ENCODE results near the gene HSDL2. TPM values are rescaled to one million over a fixed set of nuclear protein-coding genes. Genes with fewer than 3 reads are reported as not detected.
"Not testable (repeated sequence)": the region's sequence is repeated elsewhere in the genome, so short reads cannot be mapped to it uniquely, and the experiment has no call there.

HSDL2 gene
- polyA plus RNA-seq, 3 donors from 2014 or later = 17.6 to 21.5 (median 18.8) TPM

DNA sequence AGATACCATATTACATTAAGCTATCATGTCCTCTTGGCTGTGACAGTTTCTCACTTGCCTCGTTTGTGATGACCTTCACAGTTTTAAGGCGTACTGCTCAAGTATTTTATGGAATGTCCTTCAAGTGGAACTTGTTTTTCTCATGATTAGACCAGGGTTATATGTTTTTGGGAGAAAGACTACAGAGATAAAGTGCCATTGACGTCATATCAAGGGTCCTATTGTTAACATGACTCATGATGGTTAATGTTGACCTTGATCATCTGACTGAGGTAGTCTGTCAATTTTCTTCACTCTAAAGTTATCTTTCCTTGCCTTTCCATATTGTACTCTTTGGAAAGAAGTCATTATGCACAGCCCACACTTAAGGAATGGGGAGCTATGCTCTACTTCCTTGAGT, 28.7 kb upstream of the HSDL2 start:
- peaks cover 0 to 2% (median 0%) of the 10 kb centered on the region in 6 donors for H3K9me3 Mint-ChIP-seq
- DNase-seq = no peak
- no peaks in the 10 kb centered on the region for H3K36me3 Mint-ChIP-seq
- H3K4me1 Mint-ChIP-seq = peaks cover 15 to 31% of the 10 kb centered on the region in 2 donors
- no peak overlapping the region for H3K4me3 Mint-ChIP-seq
- no peak overlapping the region for H3K27ac Mint-ChIP-seq
- H3K27me3 Mint-ChIP-seq (ENCODE audit: low read depth in 3 of 3) = peaks cover 6 to 8% (median 7%) of the 10 kb centered on the region in 3 donors

DNA sequence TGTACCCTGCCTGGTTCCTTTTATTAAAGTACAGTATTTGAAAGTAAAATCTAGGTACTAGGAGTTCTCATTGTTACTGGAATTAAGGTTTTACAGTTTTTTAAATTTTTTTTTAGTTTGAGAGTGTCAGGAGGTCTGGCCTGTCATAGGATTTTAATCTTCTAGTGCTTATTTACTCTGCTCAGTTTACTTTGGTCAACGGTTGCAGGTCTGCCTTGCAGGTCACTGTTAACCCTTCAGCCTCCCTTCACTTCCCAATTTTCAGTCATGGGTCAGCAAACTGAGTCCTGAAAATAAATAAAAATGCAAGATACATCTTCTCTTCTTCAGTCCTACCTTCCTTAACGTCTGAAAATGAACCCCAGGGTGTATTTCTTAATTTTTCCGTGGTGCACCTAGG, 27.7 kb upstream of the HSDL2 start:
- peaks cover 0 to 2% (median 0%) of the 10 kb centered on the region in 6 donors for H3K9me3 Mint-ChIP-seq
- H3K36me3 Mint-ChIP-seq = no peaks in the 10 kb centered on the region
- no peak for DNase-seq
- no peak overlapping the region for H3K27ac Mint-ChIP-seq
- no peak overlapping the region for H3K4me3 Mint-ChIP-seq
- peaks cover 15 to 31% of the 10 kb centered on the region in 2 donors for H3K4me1 Mint-ChIP-seq
- H3K27me3 Mint-ChIP-seq (ENCODE audit: low read depth in 3 of 3) = peaks cover 6 to 12% (median 10%) of the 10 kb centered on the region in 3 donors

DNA sequence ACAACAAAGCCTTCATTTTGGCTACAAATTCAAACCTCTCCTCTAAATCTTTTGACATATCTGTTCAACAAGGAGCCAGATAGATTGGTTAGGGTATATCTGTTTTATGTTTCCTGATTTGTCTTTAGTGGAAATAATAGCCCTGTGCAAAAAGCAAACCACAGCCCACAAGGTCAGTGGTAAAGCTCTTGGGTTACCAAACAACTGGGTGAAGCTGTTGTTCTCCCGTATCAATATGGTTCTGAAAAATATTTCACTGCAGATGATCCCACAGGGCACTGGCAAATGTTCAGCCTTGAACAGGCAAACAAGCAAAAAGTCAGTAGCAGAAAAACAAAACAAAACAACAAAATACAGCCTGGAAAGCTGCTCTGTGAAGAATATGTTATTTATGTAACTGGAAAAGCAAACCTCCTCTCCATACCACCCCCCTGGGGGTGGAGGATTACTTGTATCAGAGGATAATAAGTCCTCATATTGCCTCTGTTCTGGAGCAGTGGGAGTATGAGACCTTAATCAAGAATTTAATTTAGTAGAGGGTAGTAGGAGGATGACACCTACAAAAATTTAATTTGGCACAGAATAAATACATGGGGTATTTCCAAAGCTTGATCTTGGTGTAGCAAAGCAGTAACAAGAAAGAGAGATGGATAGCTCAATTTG, 25.7 kb upstream of the HSDL2 start:
- peaks cover 0 to 6% (median 5%) of the 10 kb centered on the region in 3 donors for H3K27me3 Mint-ChIP-seq (ENCODE audit: low read depth in 3 of 3)
- DNase-seq = no peak
- no peaks in the 10 kb centered on the region for H3K36me3 Mint-ChIP-seq
- no peaks in the 10 kb centered on the region for H3K9me3 Mint-ChIP-seq
- peaks cover 4 to 18% of the 10 kb centered on the region in 2 donors for H3K4me1 Mint-ChIP-seq
- H3K27ac Mint-ChIP-seq = peak overlapping the region in 1 of 6 donors; percentile 2
- H3K4me3 Mint-ChIP-seq = no peak overlapping the region

DNA sequence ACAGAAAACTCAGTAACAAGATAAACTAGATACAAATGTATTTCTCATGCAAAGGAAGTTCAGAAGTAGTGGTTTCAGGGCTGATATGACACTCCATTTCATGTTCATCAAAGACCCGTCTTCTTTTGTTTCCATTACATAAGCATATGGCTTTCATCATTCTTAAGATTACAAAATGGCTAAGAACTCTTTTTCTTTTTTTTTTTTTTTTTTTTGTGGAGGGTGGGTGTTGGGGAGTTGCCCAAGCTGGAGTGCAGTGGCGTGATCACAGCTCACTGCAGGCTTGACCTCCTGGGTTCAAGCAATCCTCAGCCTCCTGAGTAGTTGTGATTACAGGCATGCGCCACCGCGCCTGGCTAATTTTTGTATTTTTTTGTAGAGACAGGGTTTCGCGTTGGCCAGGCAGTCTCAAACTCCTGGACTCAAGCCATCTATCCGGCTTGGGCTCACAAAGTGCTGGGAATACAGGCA, 24.4 kb upstream of the HSDL2 start:
- no peaks in the 10 kb centered on the region for H3K36me3 Mint-ChIP-seq
- no peaks in the 10 kb centered on the region for H3K9me3 Mint-ChIP-seq
- H3K4me1 Mint-ChIP-seq = peaks cover 4 to 18% of the 10 kb centered on the region in 2 donors
- H3K4me3 Mint-ChIP-seq = no peak overlapping the region
- H3K27ac Mint-ChIP-seq = no peak overlapping the region
- peaks cover 0 to 7% (median 6%) of the 10 kb centered on the region in 3 donors for H3K27me3 Mint-ChIP-seq (ENCODE audit: low read depth in 3 of 3)
- no peak for DNase-seq

DNA sequence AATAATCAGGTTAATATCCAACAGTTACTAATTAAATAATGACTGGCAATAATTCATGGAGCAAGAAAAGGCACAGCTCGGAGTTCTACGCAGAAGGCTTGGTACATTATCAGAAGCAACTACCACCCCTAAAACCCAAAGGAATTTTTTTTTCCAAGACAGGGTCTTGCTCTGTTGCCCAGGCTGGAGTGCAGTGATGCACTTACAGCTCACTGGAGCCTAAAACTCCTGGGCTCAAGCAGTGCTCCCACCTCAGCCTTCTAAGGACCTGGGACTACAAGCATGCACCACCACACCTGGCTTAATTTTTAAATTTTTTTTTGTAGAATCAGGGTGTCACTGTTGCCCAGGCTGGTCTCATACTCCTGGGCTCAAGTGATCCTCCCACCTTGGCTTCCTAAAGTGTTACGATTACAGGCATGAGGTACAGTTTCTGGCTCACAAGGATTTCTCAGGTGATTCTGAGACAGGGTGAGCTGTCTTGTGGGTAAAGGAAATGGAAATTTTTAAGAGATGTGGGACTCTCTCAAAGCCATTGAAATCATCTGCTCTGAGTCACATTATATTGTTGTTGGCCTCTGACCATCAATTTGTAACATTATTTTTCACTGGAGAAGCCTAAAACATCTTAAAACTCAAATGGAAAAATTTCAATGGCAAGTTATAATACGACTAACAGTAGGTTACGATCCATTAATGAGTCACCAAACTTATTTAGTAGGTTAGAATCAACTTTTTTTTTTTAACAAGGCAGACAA, 19.7 kb upstream of the HSDL2 start:
- Mint-ChIP-seq H3K4me3 (no peak overlapping the region), H3K9me3 (no peaks in the 10 kb centered on the region), H3K27ac (no peak overlapping the region), H3K36me3 (no peaks in the 10 kb centered on the region), H3K27me3 (ENCODE audit: low read depth in 3 of 3) (peaks cover 0 to 5% (median 3%) of the 10 kb centered on the region in 3 donors), H3K4me1 (peaks cover 1 to 3% of the 10 kb centered on the region in 2 donors)
- no peak for DNase-seq

DNA sequence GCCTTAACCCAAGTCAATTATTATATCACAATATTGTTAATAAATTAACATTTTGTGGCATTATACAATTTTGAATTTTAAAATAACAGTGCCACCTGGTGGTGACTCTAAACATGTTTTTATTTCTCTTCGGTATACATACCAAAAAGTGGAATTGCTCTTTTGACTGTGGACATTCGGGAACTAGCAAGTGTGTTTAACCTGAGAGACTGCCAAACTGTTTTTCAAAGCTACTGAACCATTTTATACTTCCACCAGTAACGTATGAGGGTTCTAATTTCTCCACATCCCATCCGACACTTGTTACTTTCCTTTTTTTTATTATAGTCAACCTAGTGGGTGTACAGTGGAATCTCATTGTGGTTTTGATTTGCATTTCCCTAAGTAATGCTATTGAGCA, 18.3 kb upstream of the HSDL2 start:
- no peaks in the 10 kb centered on the region for H3K36me3 Mint-ChIP-seq
- peak overlapping the region in 1 of 5 donors; percentile 49 for H3K4me3 Mint-ChIP-seq
- H3K27me3 Mint-ChIP-seq (ENCODE audit: low read depth in 3 of 3) = peaks cover 0 to 3% (median 2%) of the 10 kb centered on the region in 3 donors
- H3K9me3 Mint-ChIP-seq = no peaks in the 10 kb centered on the region
- peaks cover 0 to 1% of the 10 kb centered on the region in 2 donors for H3K4me1 Mint-ChIP-seq
- peak overlapping the region in 1 of 6 donors; percentile 11 for H3K27ac Mint-ChIP-seq
- peak; percentile 35 to 47 (median 45) for DNase-seq

DNA sequence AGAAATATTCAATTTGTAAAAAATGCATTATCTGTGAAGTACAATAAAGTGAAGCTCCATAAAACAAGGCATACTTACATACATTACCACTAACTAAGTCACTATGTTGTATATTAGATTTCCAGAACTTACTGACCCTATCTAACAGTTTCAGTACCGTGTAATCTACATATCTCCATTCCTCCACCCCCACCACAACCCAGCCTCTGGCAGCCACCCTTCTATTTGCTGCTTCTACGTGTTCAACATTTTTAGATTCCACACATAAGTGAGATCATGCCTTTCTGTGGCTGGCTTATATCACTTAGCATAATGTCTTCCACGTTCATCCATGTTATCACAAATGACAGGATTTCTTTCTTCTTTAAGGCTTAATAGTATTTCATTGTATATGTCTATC, 15.1 kb upstream of the HSDL2 start:
- Mint-ChIP-seq H3K9me3 (no peaks in the 10 kb centered on the region), H3K27ac (no peak overlapping the region), H3K4me1 (peaks cover 0 to 1% of the 10 kb centered on the region in 2 donors), H3K27me3 (ENCODE audit: low read depth in 3 of 3) (peaks cover 0 to 2% (median 0%) of the 10 kb centered on the region in 3 donors), H3K36me3 (peaks cover 0 to 7% (median 0%) of the 10 kb centered on the region in 3 donors), H3K4me3 (no peak overlapping the region)
- no peak for DNase-seq

DNA sequence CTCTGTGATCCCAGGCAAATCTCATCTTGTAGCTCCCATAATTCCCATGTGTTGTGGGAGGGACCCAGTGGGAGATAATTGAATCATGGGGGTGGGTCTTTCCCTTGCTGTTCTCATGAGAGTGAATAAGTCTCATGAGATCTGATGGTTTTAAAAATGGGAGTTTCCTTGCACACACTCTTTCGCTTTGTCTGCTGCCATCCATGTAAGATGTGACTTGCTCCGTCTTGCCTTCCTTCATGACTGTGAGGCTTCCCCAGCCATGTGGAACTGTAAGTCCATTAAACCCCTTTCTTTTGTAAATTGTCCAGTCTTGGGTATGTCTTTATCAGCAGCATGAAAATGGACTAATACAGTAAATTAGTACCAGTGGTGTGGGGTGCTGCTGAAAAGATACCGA, 14.7 kb upstream of the HSDL2 start:
- H3K4me1 Mint-ChIP-seq; H3K27ac Mint-ChIP-seq; H3K4me3 Mint-ChIP-seq; H3K36me3 Mint-ChIP-seq; H3K9me3 Mint-ChIP-seq; DNase-seq; H3K27me3 Mint-ChIP-seq (ENCODE audit: low read depth in 3 of 3): not testable (repeated sequence)

DNA sequence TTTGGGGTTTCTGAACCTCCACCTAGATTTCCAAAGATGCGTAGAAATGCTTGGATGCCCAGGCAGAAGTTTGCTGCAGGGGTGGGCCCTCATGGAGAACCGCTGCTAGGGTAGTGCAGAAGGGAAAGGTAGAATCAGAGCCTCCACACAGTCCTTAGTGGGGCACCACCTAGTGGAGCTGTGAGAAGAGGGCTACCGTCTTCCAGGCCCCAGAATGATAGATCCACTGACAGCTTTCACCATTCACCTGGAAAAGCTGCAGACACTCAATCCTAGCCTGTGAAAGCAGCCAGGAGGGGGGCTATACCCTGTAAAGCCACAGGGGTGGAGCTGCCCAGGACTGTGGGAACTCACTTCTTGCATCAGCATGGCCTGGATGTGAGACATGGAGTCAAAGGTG, 13.3 kb upstream of the HSDL2 start:
- Mint-ChIP-seq H3K9me3 (no peaks in the 10 kb centered on the region), H3K27me3 (ENCODE audit: low read depth in 3 of 3) (no peaks in the 10 kb centered on the region), H3K4me3 (no peak overlapping the region), H3K4me1 (peaks cover 0 to 1% of the 10 kb centered on the region in 2 donors), H3K36me3 (peaks cover 0 to 12% (median 0%) of the 10 kb centered on the region in 3 donors), H3K27ac (no peak overlapping the region)
- no peak for DNase-seq

DNA sequence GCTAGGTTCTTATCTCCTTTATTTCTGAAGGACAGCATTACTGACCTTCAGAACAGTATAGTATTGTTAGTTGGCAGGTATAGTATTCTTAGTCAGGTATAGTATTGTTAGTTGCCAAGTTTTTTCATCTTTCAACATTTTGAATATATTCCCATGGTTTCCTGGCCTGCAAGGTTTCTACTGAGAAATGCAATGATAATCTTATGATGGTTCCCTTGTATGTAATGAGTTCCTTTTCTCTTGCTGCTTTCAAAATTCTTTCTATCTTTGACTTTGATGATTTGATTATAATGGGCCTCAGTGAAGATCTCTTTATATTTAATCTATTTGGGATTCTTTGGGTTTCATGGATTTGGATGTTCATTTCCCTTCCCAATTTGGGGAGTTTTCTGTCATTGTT, 12.4 kb upstream of the HSDL2 start:
- Mint-ChIP-seq H3K27me3 (ENCODE audit: low read depth in 3 of 3) (no peaks in the 10 kb centered on the region), H3K36me3 (peaks cover 0 to 13% (median 0%) of the 10 kb centered on the region in 3 donors), H3K9me3 (no peaks in the 10 kb centered on the region), H3K4me3 (no peak overlapping the region), H3K27ac (no peak overlapping the region), H3K4me1 (no peaks in the 10 kb centered on the region)
- DNase-seq = no peak

DNA sequence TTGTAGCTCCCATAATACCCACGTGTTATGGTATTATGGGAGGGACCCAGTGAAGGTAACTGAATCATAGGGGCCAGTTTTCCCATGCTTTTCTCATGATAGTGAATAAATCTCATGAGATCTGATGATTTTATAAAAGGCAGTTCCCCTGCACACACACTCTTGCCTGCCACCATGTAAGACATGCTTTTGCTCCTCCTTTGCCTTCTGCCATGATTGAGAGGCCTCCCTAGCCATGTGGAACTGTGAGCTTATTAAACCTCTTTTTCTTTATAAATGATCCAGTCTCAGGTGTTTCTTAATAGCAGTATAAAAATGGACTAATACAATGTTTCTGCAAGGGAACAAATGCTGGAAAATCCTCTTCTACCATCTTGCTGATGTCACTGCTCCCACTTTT, 10.1 kb upstream of the HSDL2 start:
- no peak for DNase-seq
- no peak overlapping the region for H3K27ac Mint-ChIP-seq
- H3K4me3 Mint-ChIP-seq = no peak overlapping the region
- H3K4me1 Mint-ChIP-seq = no peaks in the 10 kb centered on the region
- no peaks in the 10 kb centered on the region for H3K27me3 Mint-ChIP-seq (ENCODE audit: low read depth in 3 of 3)
- H3K36me3 Mint-ChIP-seq = peaks cover 0 to 20% (median 4%) of the 10 kb centered on the region in 3 donors
- no peaks in the 10 kb centered on the region for H3K9me3 Mint-ChIP-seq

DNA sequence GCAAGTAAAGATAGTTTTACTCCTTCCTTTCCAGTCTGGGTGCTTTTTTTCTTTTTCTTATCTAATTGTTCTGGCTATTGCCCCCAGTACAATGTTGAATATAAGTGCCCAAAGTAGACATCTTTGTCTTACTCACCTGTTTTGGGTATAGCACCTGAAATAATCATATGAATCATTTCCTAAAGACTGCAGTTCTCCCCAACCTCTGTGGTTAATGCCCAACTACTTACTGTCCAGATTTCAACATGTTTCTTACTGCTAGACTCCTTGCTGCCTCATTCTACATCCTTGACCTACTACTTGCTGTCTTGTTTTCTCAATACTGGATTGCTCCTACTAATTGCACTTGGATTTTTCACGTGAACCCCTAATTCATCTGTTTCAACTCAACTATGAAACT, 8.8 kb upstream of the HSDL2 start:
- Mint-ChIP-seq H3K4me3 (no peak overlapping the region), H3K4me1 (no peaks in the 10 kb centered on the region), H3K36me3 (peaks cover 0 to 26% (median 4%) of the 10 kb centered on the region in 3 donors), H3K27ac (no peak overlapping the region), H3K9me3 (no peaks in the 10 kb centered on the region), H3K27me3 (ENCODE audit: low read depth in 3 of 3) (no peaks in the 10 kb centered on the region)
- DNase-seq = no peak

DNA sequence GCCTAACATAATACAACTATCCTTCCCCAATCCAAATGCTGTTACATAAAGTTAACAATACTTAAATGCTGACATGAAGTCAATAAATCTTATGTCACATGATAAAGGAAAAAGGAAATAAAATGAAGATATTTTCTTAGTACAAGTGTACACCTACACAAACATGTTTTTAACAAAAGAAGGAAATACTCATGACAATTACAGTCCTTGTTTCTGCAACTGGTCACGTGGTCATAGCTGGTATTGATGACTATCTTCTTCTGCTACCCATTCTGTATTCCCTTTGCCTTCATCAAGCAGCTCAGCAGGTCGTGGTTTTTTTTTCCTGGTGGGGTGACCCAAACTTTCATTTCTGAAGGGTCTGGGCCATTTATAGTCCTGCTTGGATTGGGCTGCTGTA, 6.2 kb upstream of the HSDL2 start:
- H3K27me3 Mint-ChIP-seq (ENCODE audit: low read depth in 3 of 3); H3K9me3 Mint-ChIP-seq; DNase-seq; H3K4me3 Mint-ChIP-seq; H3K27ac Mint-ChIP-seq: not testable (repeated sequence)
- peaks cover 0 to 19% (median 4%) of the 10 kb centered on the region in 3 donors for H3K36me3 Mint-ChIP-seq
- peaks cover 20 to 23% of the 10 kb centered on the region in 2 donors for H3K4me1 Mint-ChIP-seq

DNA sequence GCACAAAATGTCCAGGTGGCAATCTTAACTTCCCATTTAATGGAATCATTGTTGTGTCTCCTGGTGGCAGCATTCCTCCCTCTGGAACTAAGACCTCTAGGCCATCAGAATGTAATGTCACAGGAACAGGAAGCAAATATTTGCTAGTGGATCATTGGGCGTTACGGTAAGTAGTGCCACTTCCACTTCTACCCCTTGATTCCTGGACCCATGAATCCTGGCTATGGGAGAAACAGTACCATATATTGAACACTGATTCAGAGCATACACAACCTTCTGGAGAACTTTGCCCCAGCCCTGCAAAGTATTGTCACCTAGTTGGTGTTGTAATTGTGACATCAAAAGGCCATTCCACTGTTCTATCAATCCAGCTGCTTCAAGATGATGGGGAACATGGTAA, 5.7 kb upstream of the HSDL2 start:
- not testable (repeated sequence) for H3K4me3 Mint-ChIP-seq; H3K27me3 Mint-ChIP-seq (ENCODE audit: low read depth in 3 of 3); H3K27ac Mint-ChIP-seq; DNase-seq; H3K9me3 Mint-ChIP-seq
- peaks cover 24 to 29% of the 10 kb centered on the region in 2 donors for H3K4me1 Mint-ChIP-seq
- peaks cover 0 to 19% (median 4%) of the 10 kb centered on the region in 3 donors for H3K36me3 Mint-ChIP-seq

Measured in immature natural killer cell (primary cell).